Right renal pelvis (tissue), 4 donors: ENCODE results near the gene SLC6A16. TPM values are rescaled to one million over a fixed set of nuclear protein-coding genes. Genes with fewer than 3 reads are reported as not detected.
A peak's percentile ranks its signal among the peaks of the same experiment; 100 is the strongest.
"Not testable (repeated sequence)": the region's sequence is repeated elsewhere in the genome, so short reads cannot be mapped to it uniquely, and the experiment has no call there.

Experiments
- DNase-seq, 4 donors: peaks; one replicate each; pipeline ENCODE4 v3.0.0-alpha.2; 2013; ENCODE audit warnings: low read depth in 4 of 4, low spot score in 3 of 4, missing footprints in 1 of 4
- polyA plus RNA-seq, 4 donors: library from polyadenylated mRNA; unstranded; fragments of 120-200 nt; gene quantifications; one replicate each; pipeline ENCODE4 v1.2.1, GENCODE V29; 2013; ENCODE audit not compliant: insufficient read length in 4 of 4

SLC6A16 gene
- polyA plus RNA-seq, 4 donors, result 2.5 to 3.3 (median 2.8) TPM

GRCh38 chr19:49332691-49333417 lies 7.9 kb upstream of the SLC6A16 start:
- not testable (repeated sequence) for DNase-seq

GRCh38 chr19:49331616-49332055 lies 6.6 kb upstream of the SLC6A16 start:
- peak in 1 of 4 donors; percentile 34 for DNase-seq

- DNase-seq, result not testable (repeated sequence)
Observed at GRCh38 chr19:49331187-49331586, 6.2 kb upstream of the SLC6A16 start.

GRCh38 chr19:49328741-49329140 lies 3.8 kb upstream of the SLC6A16 start:
- DNase-seq, result no peak

GRCh38 chr19:49327878-49328544 lies 3.0 kb upstream of the SLC6A16 start:
- no peak for DNase-seq

GRCh38 chr19:49326165-49326704 lies 1.2 kb upstream of the SLC6A16 start:
- no peak for DNase-seq

GRCh38 chr19:49325756-49326155 lies 765 bp upstream of the SLC6A16 start:
- not testable (repeated sequence) for DNase-seq

GRCh38 chr19:49318296-49318695 lies 6.7 kb downstream of the SLC6A16 start:
- no peak for DNase-seq

GRCh38 chr19:49316284-49316683 lies 8.7 kb downstream of the SLC6A16 start:
- DNase-seq, result no peak

GRCh38 chr19:49315111-49315510 lies 9.9 kb downstream of the SLC6A16 start:
- DNase-seq, result no peak

- no peak for DNase-seq
Observed at GRCh38 chr19:49309087-49309486, 15.9 kb downstream of the SLC6A16 start.

GRCh38 chr19:49306734-49307133 lies 18.3 kb downstream of the SLC6A16 start:
- not testable (repeated sequence) for DNase-seq

- no peak for DNase-seq
Observed at GRCh38 chr19:49301866-49302252, 23.1 kb downstream of the SLC6A16 start.

GRCh38 chr19:49301165-49301865 lies 23.7 kb downstream of the SLC6A16 start:
- DNase-seq, result peak in 3 of 4 donors; percentile 25 to 33 (median 32)

GRCh38 chr19:49298653-49299052 lies 26.3 kb downstream of the SLC6A16 start:
- not testable (repeated sequence) for DNase-seq

GRCh38 chr19:49297403-49297802 lies 27.6 kb downstream of the SLC6A16 start:
- DNase-seq, result no peak

GRCh38 chr19:49295208-49295880 lies 29.6 kb downstream of the SLC6A16 start:
- DNase-seq, result no peak

- DNase-seq, result no peak
Observed at GRCh38 chr19:49294401-49294800, 30.6 kb downstream of the SLC6A16 start.

GRCh38 chr19:49290517-49290916 lies 34.5 kb downstream of the SLC6A16 start:
- no peak for DNase-seq

- not testable (repeated sequence) for DNase-seq
Observed at GRCh38 chr19:49289286-49289685, 35.7 kb downstream of the SLC6A16 start.

- not testable (repeated sequence) for DNase-seq
Observed at GRCh38 chr19:49288205-49288604, 36.8 kb downstream of the SLC6A16 start.
